Ovary (tissue), 3 donors: Measurements from ENCODE around the gene DNAJC1.

Experiments used
- CTCF ChIP-seq, 3 donors: fragments of 450-650 bp in 2 of 3; fragments of 200-600 bp in 1 of 3; IDR thresholded peaks; one replicate each; pipeline versions ENCODE4 v1.5.1 to v1.8.0; 2016 to 2022; ENCODE audit warnings: antibody characterized with exemption in 3 of 3, mild to moderate bottlenecking in 1 of 3
- EP300 ChIP-seq: sonication (generic); formaldehyde crosslinking; IDR thresholded peaks from one replicate; pipeline ENCODE4 v1.6.1; 2017; ENCODE audit warnings: antibody characterized with exemption
- donor health status: DM: no; HTN: no; CAD: no.

- no peak for TF ChIP-seq EP300
- TF ChIP-seq CTCF (IDR thresholded peaks at IDR 0.05): no peak
Observed at GRCh38 chr10:21756707-21757106, 246.8 kb downstream of the DNAJC1 start.
